Endothelial cell of coronary artery (primary cell): ENCODE measurements around the gene CNTNAP3. TPM values are rescaled to one million over a fixed set of nuclear protein-coding genes. Genes with fewer than 3 reads are reported as not detected.

ENCODE experiments used
- total RNA-seq: library from RNA; depleted of rRNA; stranded (reverse); fragments of >200 nt; gene quantifications from 2 replicates; pipeline ENCODE4 v1.2.3, GENCODE V29; 2014

CNTNAP3 gene
- 34.0 and 60.5 TPM in 2 replicates for total RNA-seq

DNA sequence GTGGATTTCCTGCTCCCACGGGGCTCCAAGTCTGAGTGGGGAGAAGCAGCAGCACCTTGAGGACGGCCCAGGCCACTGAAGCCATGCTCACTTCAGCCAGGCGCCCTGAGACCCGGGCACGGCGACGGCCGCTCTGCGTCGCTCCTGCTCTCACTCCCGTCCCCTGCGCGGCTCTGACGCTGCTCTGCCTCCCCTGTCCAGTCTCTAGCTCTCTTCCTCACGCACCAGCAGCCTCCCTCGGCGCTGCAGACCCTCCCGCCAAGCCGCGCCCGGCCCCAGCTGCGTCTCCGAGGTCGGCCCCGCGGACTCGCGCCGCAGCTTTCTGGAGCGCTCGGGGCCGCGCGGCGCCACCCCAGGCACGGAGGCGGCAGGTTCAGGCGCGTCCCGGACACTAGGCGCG lies at the start of gene CNTNAP3:
Gene CNTNAP3, minus strand, starts transcription at position 188 of the 400 bp plus-strand sequence. Its CDS starts 103 bp downstream, at position 85.

Other genes starting within 250 kb of the CNTNAP3 start
- not detected in 2 replicates for gene SPATA31A1, start 67.5 kb upstream of the CNTNAP3 start, total RNA-seq